DMS153 (cell line): ENCODE measurements around the gene GMPPB.

Experiments
- DNase-seq: peaks from one replicate; lab custom pipeline; 2025; lab: John Stamatoyannopoulos, UW

Gene GMPPB

DNA sequence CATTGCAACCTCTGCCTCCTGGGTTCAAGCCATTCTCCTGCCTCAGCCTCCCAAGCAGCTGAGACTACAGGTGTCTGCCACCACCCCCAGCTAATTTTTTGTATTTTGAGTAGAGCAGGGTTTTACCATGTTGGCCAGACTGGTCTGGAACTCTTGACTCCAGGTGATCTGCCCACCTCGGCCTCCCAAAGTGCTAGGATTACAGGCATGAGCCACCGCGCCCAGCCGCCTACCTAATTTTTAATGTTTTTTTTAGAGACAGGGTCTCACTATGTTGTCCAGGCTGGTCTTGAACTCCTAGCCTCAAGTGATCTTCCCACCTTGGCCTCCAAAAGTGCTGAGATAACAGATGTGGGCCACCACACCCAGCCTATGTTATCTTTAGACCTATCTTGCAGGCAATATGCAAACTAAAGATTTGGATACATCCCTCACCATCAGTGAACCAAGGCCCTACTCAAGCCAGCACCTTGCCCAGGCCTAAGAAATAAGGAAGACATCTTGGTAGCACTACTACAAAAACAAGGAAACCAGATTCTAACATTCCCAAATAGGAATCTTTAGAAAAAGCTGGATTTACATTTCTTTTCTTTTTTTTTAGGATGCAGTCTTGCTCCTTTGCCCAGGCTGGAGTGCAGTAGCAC, 6.3 kb upstream of the GMPPB start:
- no peak for DNase-seq

DNA sequence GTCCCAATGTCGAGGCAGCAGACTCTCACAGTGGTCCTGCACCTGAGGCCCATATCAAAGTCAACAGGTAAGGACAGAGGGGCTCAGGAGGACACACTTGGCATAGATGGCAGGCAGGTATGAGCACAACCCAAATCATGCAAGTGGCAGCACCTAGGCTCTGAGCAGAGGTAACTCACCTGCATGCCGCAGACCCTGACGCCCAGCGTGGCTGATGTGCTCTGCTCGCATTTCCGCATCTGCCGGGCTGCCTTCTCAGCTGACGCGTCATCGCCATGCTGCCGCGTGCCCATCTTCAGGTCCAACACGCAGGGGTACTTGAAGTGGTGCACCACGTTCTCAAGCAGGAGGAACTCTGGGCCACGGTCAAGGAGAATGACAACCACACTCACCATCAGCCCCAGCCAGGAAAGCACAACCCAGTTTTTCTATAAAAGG, 4.2 kb upstream of the GMPPB start:
- no peak for DNase-seq

DNA sequence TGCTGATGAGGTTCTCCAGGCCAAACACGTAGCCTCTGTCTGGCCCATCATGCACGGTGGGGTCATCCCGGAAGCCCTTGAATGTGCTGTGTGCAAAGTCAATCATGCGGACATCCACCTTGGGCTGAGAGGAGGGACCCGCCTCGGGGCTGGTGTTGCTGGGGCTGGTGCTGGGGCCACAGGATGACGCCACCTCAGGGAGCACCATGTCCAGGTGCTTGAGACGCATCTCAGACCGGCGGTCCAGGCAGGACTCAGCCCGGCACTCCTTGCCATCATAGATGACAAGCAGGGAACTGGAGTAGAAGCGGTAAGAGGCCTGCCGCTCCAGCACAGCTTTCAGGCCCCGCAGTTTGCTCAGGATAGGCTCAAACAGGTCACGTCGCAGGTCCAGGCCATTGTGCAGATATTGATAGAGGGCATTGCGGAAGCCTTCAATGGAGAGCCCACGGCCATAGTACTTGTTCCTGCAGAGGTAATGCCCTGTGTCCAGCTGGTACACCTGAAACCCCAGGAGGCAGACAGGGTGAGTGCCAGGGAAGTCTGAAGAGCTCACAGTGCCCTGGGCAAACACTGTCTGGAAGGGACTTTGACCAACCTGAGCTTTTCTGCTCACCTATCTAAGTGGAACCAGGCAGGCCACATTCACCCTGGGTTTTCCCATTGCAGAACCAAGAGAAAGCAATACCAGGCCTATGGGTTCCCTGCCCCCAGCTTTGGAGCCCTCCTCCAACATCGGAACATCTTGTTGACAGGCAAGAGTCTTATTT, 3.6 kb upstream of the GMPPB start:
- no peak for DNase-seq

DNA sequence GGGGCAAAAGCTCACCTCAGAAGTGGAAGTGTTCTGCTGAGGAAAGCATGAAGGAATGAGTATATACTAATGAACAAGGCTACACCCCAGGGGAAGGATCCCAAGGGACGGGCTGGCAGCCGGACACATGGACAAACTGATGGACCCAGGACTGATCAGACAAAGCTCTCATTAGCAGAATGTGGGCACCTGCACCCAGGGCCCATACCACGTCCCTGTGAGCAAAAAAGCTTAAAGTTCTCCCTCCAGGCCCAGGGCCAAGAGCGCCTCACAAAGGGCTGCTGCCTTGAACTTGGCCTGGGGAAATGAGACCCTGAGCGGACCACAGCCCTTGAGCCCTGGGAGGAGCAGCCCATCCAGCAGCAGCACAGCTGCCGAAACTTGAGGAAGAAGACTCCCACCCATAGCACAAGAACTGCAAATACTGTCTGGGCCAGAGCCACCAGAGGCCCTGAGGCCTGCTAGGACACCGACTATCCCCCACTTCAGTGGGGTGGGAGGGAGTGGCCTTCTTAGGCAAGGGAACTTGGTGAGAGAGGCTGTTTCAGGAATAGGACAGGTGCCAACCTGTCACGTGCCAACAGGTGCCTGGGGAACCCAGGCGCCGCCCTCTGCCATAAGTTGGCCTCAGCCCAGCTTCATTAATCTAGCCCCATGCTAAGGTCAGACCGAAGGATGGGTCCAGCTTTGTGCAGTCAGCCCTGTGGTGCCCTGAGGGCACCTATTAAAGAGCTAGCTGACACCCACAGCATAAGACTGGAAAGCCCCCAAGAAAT, 2.3 kb upstream of the GMPPB start:
- DNase-seq, result no peak

DNA sequence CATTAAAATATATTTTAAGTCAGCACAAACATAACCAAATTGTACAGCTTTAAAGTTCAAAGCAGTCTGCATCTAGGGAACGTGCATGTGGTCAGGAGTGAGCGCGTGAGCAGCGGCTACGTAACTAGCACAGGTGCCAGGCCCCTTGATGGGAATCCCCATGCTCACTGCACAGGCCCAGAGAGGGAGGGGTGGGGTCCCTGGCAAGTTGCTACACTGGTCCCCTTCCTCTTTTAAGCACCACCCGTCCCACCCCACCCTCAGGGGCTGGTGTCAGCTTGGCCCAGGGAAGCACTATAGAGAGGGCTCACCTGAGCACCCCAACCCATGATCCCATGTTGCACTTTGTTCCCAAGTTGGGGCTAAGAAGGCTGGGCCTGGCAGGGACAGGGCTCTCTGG, 835 bp upstream of the GMPPB start:
- no peak for DNase-seq

DNA sequence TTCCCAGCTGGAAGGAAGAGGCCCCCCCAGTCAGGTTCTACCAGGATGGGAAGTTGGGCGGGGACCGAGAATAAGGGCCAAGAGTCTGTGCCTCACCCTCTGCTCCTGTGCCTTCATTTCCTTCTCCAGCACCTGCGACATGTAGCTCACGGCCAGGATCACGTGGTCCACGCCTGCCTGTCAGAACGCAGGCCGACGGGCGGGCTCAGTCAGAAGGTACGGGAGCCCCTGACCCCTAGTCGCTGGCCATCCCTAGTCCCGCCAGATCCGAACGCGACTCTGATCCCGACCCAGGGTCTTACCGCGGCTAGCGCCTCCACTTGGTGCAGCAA, 489 bp downstream of the GMPPB start:
- no peak for DNase-seq

DNA sequence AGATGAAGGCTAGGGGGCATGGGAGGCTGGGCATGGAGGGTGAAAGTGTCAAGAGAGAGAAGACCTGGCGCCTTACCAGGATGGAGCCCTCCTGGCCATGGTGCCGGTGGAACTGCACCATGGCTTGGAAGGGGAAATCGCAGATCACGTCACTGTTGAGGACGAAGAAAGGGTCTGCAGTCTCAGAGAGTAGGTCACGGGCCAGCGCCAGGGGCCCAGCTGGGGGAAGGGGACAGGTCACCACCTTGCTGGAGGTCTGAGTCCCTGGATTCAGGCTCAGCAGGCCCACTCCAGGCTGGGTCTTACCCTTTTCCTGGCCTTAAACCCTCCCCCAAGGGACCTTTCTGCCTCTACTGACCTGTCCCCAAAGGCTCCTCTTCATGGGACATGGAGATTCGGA, 855 bp downstream of the GMPPB start:
- no peak for DNase-seq

DNA sequence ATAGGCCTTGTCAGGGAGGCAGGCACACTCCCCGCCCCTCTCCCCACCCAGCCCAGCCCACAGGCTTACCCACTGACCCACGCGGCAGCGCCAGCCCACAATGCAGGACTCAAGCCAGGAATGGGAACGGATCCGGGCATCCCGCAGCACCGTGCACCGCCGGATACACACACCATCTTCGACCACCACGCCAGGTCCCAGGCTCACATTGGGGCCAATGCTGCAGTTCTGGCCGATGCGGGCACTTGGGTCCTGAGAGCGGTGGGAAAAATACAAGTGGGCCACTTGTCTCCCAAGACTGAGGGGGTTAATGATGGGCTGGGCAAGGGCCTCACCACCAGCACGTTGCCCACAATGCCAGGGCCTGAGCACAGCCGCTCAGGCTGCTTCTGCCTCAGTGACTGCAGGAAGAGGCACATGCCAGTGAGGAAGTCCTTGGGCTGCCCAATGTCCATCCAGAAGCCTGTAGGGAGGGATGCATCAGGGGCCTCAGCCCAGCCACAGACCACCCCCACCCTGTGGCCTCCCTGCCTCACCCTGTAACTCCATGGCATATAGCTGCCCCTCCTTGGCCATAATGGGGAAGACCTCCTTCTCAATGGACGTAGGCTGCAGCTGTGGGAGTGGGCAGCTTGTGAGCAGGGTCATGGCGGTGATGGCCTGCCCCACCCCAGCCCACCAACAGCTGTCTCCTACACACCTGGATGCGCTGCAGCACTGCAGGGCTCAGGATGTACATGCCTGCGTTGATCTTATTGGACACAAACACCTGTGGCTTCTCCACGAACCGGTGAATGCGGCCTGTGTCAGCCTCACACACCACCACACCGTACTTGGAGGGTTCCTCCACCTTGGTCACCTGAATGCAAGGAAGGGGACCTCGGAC, 1.6 kb downstream of the GMPPB start:
- no peak for DNase-seq

DNA sequence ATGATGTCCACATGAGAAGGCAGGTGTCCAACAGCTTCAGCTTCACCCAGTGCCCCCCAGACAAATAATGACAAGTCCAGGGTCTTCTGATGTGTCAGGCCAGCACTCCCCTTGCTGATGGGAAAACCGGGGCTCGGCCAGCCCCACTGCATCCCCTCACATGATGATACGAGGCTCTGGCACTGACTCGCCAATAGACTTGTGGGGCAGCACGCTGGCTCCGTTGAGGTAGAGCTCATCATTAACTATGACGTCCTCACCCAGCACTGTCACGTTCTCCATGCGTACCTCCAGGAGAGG, 2.2 kb downstream of the GMPPB start:
- DNase-seq, result no peak

DNA sequence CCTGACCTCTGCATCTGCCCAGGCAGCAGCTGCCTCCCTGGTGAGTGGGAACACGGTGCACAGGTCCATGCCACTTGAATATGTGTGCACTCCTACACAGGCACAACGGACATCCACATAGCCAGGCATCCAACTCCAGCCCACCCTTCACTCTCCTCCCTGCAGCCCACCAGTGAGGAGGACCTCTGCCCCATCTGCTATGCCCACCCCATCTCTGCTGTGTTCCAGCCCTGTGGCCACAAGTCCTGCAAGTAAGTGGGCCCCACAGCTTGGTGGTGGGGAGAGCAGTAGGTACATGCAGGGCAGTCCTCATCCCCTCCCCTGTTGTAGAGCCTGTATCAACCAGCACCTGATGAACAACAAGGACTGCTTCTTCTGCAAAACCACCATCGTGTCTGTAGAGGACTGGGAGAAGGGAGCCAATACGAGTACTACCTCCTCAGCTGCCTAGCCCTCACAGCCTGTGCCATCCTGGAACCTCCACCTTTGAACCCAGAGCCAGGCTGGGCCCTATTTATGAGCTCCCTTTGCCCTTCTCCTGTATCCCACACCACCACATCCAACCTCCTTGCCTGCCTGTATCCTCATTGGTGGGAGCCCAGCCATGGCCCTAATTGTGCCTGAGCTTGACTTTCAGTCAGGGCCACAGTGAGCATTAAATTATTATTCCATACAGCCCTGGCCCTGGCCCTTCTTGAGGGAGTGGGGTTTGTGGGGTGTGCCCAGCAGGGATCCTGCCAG, 2.7 kb downstream of the GMPPB start:
- DNase-seq, result no peak

DNA sequence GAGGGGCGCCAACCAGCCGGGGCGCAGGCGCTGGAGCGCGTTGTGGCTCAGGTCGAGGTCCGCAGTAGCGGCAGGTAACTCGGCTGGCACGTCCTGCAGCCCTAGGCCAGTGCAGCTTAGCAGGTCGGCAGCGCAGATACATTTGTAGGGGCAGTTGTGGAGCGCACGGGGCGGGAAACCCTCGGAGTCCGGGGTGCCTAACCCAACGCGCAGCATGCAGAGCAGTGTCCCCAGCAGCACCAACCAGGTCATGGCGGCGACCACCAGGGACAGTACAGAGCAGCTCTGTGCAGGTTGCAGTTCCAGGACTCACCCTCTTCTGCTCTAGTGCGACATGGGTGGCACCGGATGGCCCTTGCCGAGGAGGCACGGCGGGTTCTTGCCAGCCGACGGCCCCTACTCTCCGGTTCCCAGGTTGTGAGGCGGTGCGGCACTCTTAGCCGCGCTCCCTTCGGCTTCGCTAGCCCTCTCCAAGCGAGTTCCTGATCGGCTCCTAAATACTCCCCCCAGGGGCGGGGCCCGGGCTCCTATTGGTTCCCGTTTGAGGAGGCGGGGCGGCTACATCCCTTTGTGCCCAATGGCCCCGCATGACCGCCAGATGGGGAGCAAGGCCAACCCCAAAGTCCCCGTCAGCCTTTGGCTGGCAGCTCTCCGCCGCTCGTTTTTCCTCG, 4.4 kb downstream of the GMPPB start, which contains the start of gene AMIGO3:
AMIGO3 (minus strand) TSS at position 471 of the 671 bp plus-strand sequence; CDS start at position 252, 219 bp downstream.
- peak; percentile 62 for DNase-seq

DNA sequence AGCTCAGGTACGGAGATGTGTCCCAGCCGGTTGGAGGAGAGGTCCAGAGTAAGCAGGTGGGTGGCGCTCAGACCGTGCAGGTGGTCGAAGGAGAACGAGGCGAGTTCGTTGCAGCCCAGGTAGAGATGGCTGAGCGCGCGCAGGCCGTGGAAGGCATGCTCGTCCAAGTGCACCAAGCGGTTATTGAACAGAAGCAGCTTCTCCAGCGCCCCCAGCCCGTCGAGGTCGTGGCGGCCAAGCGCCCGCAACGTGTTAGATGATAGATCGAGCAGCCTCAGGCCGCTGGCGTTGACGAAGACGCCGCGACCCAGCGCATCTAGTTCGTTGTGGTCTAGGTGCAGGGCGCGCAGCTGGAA, 4.9 kb downstream of the GMPPB start:
- DNase-seq, result no peak

DNA sequence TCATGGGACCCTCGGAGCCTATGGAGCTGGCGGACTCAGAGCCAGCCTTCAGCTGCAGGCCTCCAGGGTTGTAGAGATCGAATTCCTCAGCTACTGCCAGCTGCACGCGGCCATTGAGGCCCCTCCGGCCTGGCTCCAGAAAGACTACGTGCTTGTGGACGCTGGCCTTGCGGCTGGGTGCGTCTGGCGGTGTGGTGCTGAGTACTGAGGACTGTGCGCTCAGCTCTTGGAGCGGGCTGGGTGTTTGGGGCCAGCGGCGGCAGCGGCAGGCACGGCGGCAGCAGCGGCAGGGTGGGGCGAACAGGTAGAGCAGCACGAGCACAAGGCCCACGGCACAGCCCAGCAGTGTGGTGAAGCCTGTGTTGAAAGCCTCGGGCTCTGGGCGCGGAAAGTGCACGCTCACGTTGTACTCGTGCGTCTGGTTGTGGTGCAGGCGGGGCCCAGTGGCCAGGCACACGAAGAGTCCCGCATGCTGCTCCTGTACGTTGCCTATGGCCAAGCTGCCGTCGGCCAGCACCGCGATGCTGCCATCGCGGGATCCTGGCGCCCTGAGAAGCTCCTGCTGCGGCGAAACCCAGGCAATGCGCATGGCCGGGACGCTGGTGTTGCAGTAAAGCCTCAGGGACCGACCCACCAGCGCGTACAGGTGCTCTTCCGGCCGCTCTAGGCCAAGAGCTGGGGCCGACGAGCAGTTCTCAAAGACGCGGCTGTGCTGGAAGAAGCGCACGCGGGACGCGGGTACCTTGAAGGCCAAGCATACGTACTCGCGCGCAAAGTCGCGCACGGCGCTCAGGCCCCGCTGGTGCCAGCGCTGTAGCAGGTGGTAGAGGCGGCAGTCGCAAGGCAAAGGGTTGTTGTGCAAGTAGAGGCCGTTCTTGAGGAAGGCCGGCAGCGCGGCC, 5.5 kb downstream of the GMPPB start:
- DNase-seq, result no peak

DNA sequence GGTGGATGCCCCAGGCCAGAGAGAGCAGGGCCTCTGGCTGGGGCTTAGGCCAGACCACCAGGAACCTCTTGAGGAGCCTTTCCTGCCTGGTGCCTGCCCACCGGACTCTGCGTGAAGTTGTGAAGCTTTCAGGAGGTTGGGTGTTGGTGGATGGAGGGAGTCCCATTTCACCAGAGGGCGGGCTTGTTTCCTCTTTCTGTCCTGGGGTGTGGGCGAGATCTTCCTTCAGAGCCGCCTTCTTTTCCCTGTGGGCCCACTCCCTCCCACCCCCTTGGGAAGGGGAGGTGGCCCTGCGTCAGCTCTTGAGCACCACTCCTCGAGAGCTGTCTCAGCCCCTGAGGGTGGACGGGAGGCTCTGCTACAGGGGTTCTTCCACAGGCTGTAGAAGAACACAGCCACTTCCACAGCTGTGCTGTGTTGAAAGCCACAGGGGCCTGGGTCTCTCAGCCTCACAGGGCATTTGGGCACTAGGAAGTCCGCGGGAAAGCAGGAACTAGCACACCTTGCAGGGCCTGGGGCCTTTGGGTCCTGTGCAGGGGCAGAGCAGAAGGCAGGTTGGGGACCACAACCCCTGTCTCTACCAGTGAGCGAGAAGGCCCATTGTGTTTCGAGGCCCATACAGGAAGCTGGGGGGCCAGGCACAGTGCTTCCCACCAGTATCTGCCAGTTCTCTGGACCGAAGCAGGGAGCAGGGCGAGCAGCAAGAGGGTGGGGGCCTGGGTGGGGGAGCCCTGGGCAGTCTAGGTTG, 6.4 kb downstream of the GMPPB start:
- no peak for DNase-seq

DNA sequence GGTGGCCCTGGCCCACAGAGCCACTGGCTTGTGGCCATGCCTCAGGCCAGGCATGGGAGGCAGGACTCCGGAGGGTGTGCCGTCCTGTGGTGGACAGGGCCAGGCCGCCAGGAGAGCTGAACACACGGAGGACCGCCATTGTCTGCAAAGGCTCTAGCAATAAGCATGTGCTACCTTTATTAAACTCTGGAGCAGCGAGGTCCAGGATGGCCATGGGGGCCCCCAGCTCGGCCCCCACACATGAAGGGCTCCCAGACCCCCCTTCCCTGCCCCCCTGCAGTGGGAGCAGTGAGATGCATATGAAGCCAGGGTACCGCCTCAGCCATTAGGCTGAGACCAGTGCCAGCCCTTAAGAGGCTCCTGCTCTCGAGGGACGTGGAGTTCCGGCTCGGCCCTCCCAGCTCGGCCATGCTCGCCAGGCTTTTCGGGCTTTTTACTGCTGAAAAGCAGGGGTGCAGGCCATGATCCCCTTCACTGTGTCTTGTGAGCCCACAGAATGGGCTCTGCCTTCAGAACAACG, 7.0 kb downstream of the GMPPB start:
- no peak for DNase-seq

DNA sequence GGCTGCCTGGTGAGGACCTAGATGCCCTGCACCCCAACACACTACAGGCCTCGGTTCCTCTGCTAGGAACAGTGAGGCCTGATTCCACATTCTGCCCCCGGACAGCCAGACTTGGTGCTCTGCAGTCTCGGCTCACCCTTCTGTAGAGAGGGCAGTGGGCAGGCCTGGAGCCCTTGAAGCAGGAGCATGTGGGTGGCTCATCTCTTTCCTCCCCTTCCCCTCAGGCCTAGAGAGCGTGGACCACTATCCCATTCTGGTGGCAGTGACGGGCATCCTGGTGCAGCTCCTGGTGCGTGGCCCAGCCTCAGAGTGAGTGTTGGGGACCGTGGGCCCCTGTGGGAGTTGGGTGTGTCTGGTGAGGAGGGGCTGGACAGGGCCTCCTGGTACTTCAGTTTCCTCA, 7.6 kb downstream of the GMPPB start:
- DNase-seq, result no peak

DNA sequence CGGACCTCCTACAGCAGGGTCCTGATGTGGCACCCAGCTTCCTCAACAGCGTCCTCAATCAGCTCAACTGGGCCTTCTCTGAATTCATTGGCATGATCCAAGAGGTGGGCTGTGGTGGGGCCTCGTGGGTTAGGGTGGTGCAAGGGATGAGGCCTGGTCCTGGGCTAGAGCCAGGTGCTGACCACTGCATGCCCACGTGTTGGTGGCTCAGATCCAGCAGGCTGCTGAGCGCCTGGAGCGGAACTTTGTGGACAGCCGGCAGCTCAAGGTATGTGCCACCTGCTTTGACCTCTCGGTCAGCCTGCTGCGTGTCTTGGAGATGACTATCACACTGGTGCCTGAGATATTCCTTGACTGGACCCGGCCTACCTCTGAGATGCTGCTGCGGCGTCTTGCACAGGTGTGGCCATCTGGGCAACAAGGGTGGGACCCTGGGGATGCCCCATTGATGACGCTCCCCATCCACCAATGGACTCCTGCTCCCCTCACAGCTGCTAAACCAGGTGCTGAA, 8.1 kb downstream of the GMPPB start:
- no peak for DNase-seq

DNA sequence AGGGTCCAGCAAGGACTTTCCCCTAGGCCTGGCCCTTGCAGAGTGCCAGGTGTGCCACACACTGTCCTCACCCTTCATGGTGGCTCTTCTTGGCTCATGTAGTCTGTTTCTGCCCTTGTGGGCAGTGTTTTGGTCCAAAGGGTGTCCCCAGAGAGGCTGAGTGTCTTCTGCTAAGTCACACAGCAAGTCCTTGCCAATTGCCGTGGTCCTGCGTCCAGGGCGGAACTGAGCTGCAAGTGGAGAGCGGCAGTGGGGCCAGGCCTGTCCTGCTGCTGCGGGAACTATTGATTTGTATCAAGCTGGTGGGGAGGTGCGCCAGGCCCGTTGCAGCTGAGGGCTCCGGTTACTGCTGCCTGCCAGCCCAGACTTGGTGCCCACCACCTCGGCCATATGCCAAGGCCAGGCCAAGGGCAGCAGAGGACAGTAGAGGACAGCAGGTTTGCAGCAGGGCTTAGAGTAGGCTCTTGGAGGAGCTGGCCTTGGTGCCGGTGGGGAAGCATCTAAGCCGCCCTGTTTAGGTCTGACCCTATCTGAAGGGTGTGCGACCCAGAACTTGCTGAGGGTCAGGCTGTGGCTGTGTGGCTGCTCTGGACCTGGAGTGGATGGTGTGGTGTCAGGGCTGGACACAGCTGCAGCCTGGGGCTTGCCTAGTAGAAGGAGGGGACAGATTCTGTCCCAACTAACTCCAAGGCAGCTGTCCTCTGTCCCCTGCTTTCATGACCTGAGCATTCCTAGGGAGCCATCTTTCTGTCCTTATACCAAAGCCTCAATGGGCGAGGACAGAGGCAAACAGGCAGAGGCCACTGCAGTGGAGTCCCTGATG, 8.8 kb downstream of the GMPPB start:
- DNase-seq, result no peak
